Measurements from ENCODE around the gene CORIN.
A peak's percentile ranks its signal among the peaks of the same experiment; 100 is the strongest.
"Not testable (repeated sequence)": the region's sequence is repeated elsewhere in the genome, so short reads cannot be mapped to it uniquely, and the experiment has no call there.

The CORIN gene

DNA sequence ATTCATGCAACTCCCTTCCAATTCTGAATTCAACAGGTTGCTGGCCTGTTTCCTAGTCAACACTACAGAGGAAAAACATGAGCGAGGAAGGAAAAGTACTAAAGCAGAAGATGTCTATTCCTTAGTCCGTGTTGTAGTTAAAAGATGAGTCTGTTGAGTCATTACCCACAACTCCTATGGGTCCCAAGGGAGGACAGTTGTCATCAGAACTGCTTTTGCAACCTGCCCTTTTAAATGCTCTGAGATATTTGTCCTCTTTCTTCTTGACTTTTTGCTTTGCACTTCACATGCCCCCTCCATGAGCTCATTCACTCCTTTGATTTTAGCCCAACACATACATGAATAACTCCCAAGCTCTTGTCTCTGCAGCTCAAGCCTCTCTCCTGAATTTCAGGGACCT is 119.2 kb downstream of the CORIN start:
- DNase-seq = no peak

- DNase-seq = no peak
These were observed 120.7 kb downstream of the CORIN start for GRCh38 chr4:47717188-47717587.

DNA sequence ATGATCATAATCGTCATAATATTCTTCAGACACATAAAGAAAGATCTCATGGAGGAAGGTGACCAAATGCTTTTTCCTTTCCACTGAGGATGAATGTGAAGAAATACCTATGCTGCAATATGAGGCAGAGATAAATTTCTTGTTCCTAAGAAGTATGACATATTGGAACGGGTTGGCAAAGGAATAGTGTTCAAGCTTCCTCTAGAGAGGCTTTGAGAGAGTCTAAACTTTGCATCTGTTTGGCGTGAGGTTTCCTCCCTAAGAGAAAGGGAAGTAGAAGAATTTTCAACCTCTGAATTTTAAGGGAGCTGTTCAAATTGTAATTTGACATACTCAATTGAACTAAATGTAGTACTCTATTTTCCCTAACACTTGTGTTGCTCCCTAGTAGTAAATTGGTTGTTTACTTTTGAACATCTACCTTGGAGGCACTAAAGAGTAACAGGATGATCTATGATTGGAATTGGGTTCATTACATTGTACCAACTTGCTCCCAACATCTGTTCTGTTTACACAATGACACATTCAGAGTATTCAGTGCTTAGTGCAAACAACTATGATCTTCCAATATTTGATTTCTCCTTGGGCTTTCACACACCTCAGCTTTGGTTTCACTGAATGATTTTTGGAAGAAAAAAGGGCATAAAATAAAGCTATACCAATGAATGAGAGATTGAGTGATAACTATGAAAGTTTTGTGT is 122.0 kb downstream of the CORIN start:
- peak; percentile 44 for DNase-seq

- no peak for DNase-seq
These were observed 123.6 kb downstream of the CORIN start for GRCh38 chr4:47714269-47714668.

GRCh38 chr4:47713129-47713834 is 124.6 kb downstream of the CORIN start:
- DNase-seq = no peak

DNA sequence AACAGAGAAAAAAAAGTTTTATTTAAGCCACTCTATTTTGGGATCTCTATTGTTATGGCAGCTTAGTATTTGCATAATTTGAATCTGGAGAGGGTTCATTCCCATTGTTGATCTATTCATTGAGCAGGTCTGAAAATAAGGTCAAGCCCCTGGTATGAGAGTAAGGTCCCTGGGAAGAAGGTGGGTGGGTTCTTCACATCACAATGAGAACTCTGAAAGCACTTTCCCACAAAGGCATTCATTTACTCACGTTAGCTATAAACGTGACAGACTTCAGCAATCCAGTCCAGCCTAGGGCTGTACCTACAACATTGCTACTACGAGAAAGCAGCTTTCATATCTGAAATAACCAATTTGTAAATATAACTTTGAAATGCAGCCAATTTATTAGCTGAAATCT is 126.2 kb downstream of the CORIN start:
- no peak for DNase-seq

DNA sequence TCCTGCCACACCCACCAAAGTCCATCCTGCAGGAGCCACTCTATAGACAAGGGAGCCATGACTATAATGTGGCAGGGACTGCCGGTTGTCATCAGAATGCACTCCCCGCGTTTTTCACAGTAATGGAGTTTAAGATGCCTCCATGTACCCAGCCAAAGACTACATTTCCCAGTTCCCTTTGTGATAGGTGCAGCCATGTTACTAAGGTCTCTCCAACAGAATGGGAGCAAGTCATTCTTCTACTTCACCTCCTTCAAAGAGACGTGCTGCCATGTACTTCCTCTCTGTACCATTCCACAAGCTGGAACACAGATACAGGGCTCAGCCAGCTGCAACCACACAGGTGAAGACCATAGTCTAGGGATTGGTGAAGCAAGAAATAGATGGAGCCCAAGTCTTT is 126.7 kb downstream of the CORIN start:
- no peak for DNase-seq

DNA sequence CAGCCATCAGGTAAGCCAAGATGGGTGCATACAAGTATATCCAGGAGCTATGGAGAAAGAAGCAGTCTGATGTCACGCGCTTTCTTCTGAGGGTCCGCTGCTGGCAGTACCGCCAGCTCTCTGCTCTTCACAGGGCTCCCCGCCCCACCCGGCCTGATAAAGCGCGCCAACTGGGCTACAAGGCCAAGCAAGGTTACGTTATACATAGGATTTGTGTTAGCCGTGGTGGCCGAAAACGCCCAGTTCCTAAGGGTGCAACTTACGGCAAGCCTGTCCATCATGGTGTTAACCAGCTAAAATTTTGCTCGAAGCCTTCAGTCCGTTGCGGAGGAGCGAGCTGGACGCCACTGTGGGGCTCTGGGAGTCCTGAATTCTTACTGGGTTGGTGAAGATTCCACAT is 131.5 kb downstream of the CORIN start:
- DNase-seq = not testable (repeated sequence)

DNA sequence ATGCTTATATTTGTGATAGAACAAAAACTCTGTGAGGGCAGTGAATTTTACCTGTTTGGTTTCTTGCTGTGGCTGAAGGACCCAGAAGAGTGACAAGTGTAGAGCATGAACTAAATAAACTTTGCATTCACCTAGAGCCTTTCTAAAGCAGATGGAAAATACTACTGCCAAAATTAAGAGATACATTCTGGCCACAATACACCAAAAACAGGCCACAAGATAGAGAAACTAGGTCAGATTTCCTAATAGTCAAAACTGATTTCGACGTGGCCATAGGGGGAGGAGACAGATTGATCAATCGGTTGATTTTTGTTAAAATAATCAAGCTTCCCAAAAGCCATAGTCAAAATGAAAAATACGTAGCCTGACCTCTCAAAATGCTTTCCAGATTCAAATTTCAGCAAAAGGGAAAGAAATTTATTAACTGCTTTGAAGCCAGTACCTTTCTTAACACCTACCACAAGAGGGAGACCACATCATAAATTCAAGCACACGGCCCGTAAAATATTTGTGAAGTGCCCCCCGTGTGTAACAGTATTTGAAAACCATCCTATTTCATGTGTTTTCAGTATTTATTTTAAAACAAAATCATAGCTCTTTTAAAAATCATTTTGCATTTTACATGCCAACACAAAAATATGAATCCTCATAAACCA is 132.4 kb downstream of the CORIN start:
- DNase-seq = peak; percentile 15

DNA sequence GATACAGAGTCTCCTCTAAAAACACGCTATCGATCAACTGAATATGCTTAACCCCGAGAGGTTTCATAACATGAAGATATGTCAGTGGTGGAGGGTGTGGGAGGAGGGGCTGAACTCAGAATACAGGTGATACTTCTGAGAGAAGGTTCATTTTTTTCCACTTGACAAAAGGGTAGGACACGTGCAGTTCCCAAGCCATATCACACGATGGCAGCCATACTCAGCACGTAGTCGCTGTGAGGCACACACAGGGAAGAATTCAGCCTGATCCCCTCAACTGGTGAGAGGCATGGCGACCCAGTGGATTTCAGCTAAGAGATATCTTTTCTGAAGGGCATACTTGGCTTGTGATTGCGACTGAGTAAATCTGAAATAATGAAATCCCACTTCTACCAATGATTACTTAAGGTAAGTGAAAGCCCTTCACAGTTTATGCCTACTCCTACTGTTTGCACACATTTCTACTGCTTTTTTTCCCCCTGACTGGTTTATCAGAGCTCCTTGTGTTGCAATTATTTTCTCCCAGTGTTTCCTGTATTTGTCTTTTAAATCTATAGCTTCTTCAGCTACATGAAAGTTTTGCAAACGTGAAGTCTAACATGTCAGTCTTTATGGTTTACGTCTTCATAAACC is 133.1 kb downstream of the CORIN start:
- peak; percentile 60 for DNase-seq

DNA sequence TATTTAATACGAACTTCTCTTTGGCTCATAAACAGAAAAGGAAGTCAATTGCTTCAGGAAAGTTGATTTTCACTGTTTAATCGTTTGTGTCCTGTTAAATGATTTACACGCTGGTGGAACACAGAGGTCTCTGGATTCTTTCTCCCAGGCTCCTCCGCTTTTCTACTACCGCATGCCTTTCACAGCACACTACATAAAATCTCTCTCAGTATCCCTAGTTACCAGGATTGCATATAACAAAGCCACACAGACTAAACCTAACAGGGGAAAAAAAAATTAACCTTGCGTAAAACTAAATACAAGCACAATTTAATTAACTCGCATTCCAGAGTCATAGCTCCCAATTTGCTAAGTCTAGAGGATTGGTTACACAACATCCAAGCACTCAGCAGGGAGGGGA is 133.9 kb downstream of the CORIN start:
- DNase-seq = no peak

GRCh38 chr4:47703008-47703407 is 134.9 kb downstream of the CORIN start:
- DNase-seq = no peak

- DNase-seq = no peak
These were observed 136.6 kb downstream of the CORIN start for GRCh38 chr4:47701286-47701685.

DNA sequence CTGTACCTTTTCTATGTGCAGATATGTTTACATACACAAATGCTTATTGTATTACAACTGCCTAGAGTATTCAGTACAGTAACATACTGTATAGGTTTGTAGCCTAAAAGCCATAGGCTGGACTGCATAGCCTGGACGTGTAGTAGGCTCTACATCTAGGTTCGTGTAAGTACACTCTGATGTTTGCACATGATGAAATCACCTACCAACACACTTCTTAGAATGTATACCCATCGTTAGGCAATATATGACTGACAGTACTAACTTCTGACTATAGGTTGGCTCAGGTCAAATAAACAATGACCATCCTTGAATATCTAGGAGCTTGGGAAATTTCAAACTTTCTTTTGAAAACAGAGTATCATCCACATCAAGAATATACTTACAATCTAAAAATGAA is 139.0 kb downstream of the CORIN start:
- DNase-seq = no peak

- no peak for DNase-seq
These were observed 141.0 kb downstream of the CORIN start for GRCh38 chr4:47696823-47697222.

- DNase-seq = no peak
These were observed 142.6 kb downstream of the CORIN start for GRCh38 chr4:47695260-47695659.

- no peak for DNase-seq
These were observed 143.5 kb downstream of the CORIN start for GRCh38 chr4:47694322-47694721.

DNA sequence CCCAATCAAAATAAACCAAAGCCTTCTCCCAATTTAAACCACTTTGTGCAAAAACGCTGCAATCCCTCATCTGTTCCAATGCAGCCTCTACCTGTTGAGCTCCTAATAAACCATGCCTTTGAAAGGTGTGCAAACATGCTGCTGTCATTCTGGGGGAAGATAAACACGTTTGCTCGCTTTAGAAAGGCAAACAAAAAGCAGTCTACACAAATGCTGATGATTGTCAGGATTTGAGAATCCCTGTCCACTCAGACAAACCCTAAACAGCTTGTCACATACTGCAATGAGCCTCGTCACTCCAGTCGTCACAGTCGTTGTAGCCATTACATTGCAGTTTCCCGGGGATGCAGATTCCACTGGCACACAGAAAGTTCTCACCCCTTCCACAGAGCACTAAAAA is 145.2 kb downstream of the CORIN start:
- DNase-seq = peak; percentile 68

GRCh38 chr4:47691757-47692383 is 146.0 kb downstream of the CORIN start:
- DNase-seq = not testable (repeated sequence)

- DNase-seq = no peak
These were observed 147.3 kb downstream of the CORIN start for GRCh38 chr4:47690611-47691010.

DNA sequence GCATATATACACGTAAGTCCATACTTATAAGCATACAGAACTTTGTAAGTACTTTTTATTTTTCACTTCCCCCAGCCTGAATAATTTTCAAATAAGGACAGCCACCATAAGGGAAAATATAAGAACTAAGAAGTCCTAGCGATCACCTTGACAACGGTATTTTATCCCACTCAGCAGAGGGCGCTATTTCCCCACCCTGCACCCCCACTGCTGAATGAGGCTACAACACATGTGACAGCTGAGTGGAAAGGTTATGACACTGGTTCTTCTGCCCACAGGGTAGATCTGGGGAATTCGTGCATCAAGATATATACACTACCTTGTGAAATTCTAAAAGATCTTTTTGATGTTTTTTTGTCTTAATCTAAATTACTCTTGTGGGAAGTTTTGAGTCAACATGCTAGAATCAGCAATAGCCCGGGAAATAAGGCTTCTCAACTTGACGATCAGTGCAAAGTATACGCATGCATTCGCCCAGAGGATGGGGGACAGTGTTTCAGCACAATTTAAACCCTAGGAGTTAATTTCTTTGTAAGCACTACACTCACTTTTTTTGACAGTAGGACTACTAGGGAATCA is 151.5 kb downstream of the CORIN start:
- DNase-seq = no peak

GRCh38 chr4:47675806-47676205 is 162.1 kb downstream of the CORIN start:
- no peak for DNase-seq

- DNase-seq = no peak
These were observed 163.7 kb downstream of the CORIN start for GRCh38 chr4:47674144-47674543.
